Measurements from ENCODE around the gene RABGAP1L.

Gene RABGAP1L

GRCh38 chr1:174999216-174999935 lies 840.1 kb downstream of the RABGAP1L start:
- Histone ChIP-seq H3K4me1 (ENCODE audit: control insufficient read depth, insufficient read depth, low read length) (no peaks in the 10 kb centered on the region), H3K4me3 (ENCODE audit: low read depth, low read length) (peak overlapping the region; percentile 88), H3K36me3 (ENCODE audit: control insufficient read depth in 2 of 2, insufficient read depth in 1 of 2, low read length in 2 of 2) (peaks cover 0 to 10% of the 10 kb centered on the region in 2 experiments; a peak in 1 of 3 replicates), H3K27ac (ENCODE audit: extremely low read depth, low read depth, low read length) (peak overlapping the region; percentile 92), H3K9me3 (ENCODE audit: control insufficient read depth, insufficient read depth, low read depth, low read length) (no peaks in the 10 kb centered on the region)
- POLR2A ChIA-PET: interaction anchor here (0.5 to 3.3 kb wide), 17 partner anchors 10 to 1521 kb away, joined by 3 to 58 read pairs (median 4); partner anchors contain the start of gene MRPS14
- CTCF ChIA-PET: interaction anchor here (0.6 to 2.0 kb wide), 11 partner anchors 19 to 1444 kb away, joined by 3 to 13 read pairs (median 4); no protein-coding TSS in a partner anchor
- TF ChIP-seq ZNF175 (tag by site-specific recombination; IDR thresholded peaks at IDR 0.05): no peak
- TF ChIP-seq ZNF768 (tag by site-specific recombination; IDR thresholded peaks at IDR 0.05): no peak
- TF ChIP-seq PATZ1 (tag by site-specific recombination; IDR thresholded peaks at IDR 0.05): no peak
- peak; percentile 99 for TF ChIP-seq ZNF335 (tag by site-specific recombination; conservative IDR thresholded peaks at IDR 0.05)
- TF ChIP-seq ZBTB7A (tag by site-specific recombination; IDR thresholded peaks at IDR 0.05; ENCODE audit: low read depth): no peak
- TF ChIP-seq ZNF830 (tag by site-specific recombination; IDR thresholded peaks at IDR 0.05; ENCODE audit: low read depth): no peak
- peak; percentile 41; the same call in 1 of the 2 replicates for TF ChIP-seq ZSCAN18 (tag by site-specific recombination; IDR thresholded peaks at IDR 0.05)
- peak; percentile 90 for TF ChIP-seq INSM2 (tag by site-specific recombination; IDR thresholded peaks at IDR 0.05)
- peak; percentile 69; the same call in 1 of the 2 replicates for TF ChIP-seq SCRT2 (tag by site-specific recombination; IDR thresholded peaks at IDR 0.05)
- no peak for TF ChIP-seq GLI2 (tag by site-specific recombination; IDR thresholded peaks at IDR 0.05; ENCODE audit: borderline replicate concordance, low read depth)
- no peak for TF ChIP-seq IKZF3 (tag by site-specific recombination; IDR thresholded peaks at IDR 0.05)
- peak; percentile 93 for TF ChIP-seq SP7 (tag by site-specific recombination; IDR thresholded peaks at IDR 0.05)
- TF ChIP-seq ZFP41 (tag by site-specific recombination; IDR thresholded peaks at IDR 0.05; ENCODE audit: borderline replicate concordance): no peak
- TF ChIP-seq GLIS1 (tag by site-specific recombination; IDR thresholded peaks at IDR 0.05): peak; percentile 14; the same call in 1 of the 2 replicates
- TF ChIP-seq ZXDB (tag by site-specific recombination; IDR thresholded peaks at IDR 0.05): peak; percentile 97
- peak; percentile 49; the same call in 1 of the 2 replicates for TF ChIP-seq ZSCAN4 (tag by site-specific recombination; IDR thresholded peaks at IDR 0.05)
- TF ChIP-seq ZNF747 (tag by site-specific recombination; IDR thresholded peaks at IDR 0.05): no peak
- no peak for TF ChIP-seq ZNF169 (tag by site-specific recombination; IDR thresholded peaks at IDR 0.05)
- TF ChIP-seq ZNF837 (tag by site-specific recombination; IDR thresholded peaks at IDR 0.05): no peak
- no peak for TF ChIP-seq ZNF16 (tag by site-specific recombination; IDR thresholded peaks at IDR 0.05; ENCODE audit: low read depth)
- TF ChIP-seq ZNF132 (tag by site-specific recombination; IDR thresholded peaks at IDR 0.05; ENCODE audit: borderline replicate concordance): no peak
- no peak for TF ChIP-seq MEIS1 (CRISPR knock-in tag; IDR thresholded peaks at IDR 0.05; ENCODE audit: borderline replicate concordance)
- peak; percentile 99 for TF ChIP-seq ZNF639 (tag by site-specific recombination; IDR thresholded peaks at IDR 0.05)
- peak; percentile 93 for TF ChIP-seq ZSCAN5A (tag by site-specific recombination; IDR thresholded peaks at IDR 0.05)
- no peak for TF ChIP-seq ZNF701 (tag by site-specific recombination; IDR thresholded peaks at IDR 0.05)
- TF ChIP-seq KLF16 (tag by site-specific recombination; IDR thresholded peaks at IDR 0.05): peak; percentile 93
- 0 out of 2 replicates have a peak, but pooled peaks have one; percentile 59 for TF ChIP-seq GLI4 (tag by site-specific recombination; IDR thresholded peaks at IDR 0.05)
- 0 out of 2 replicates have a peak, but pooled peaks have one; percentile 19 for TF ChIP-seq ZNF366 (tag by site-specific recombination; conservative IDR thresholded peaks at IDR 0.05)
- TF ChIP-seq ZBTB20 (tag by site-specific recombination; IDR thresholded peaks at IDR 0.05): peak; percentile 35; the same call in 1 of the 2 replicates

All from HEK293 (cell line).